SK-N-MC (cell line): Measurements from ENCODE around the gene MACROH2A1.

Source experiments
- DNase-seq: peaks from one replicate; pipeline ENCODE4 v3.0.0-alpha.2; 2011; ENCODE audit warnings: low read depth, low spot score
- H3K27ac ChIP-seq: fragments of 200-600 bp; sonication (generic); 2 replicates; pipeline ENCODE4 v1.5.1; 2016; ENCODE audit warnings: mixed run types
- H3K36me3 ChIP-seq: fragments of 200-600 bp; sonication (generic); 2 replicates; pipeline ENCODE4 v1.6.1; 2017; ENCODE audit warnings: antibody characterized with exemption, low read length, mixed read lengths; ENCODE audit not compliant: insufficient read depth
- H3K4me3 ChIP-seq: fragments of 200-600 bp; sonication (generic); 2 replicates; pipeline ENCODE4 v1.5.1; 2016
- H3K9ac ChIP-seq: fragments of 200-600 bp; sonication (generic); 2 replicates; pipeline ENCODE4 v1.8.0; 2017; ENCODE audit warnings: mixed run types, mixed read lengths; ENCODE audit not compliant: insufficient read length
- H3K9me3 ChIP-seq: fragments of 200-600 bp; sonication (generic); 2 replicates; pipeline ENCODE4 v1.6.1; 2017; ENCODE audit warnings: low read depth, mild to moderate bottlenecking, antibody characterized with exemption, low read length, moderate library complexity, mixed read lengths
- EZH2 ChIP-seq: fragments of 200-600 bp; sonication (generic); IDR thresholded peaks from one replicate; pipeline ENCODE4 v1.6.1; 2017; ENCODE audit warnings: antibody characterized with exemption
- FOXP2 ChIP-seq: optimal IDR thresholded peaks from 2 replicates; pipeline ENCODE3; 2011; ENCODE audit warnings: mild to moderate bottlenecking, moderate library complexity; ENCODE audit not compliant: insufficient read depth; ENCODE audit errors: extremely low read length, control extremely low read depth
- POLR2AphosphoS5 ChIP-seq: IDR thresholded peaks from 2 replicates; pipeline ENCODE4 v1.6.1; 2012; ENCODE audit warnings: mild to moderate bottlenecking, low read depth, low read length, borderline replicate concordance

The MACROH2A1 gene

GRCh38 chr5:135394095-135394494 lies 4.9 kb downstream of the MACROH2A1 start:
- no peak overlapping the region for H3K9ac ChIP-seq
- H3K9me3 ChIP-seq: no peaks in the 10 kb centered on the region
- peaks cover 21% of the 10 kb centered on the region for H3K36me3 ChIP-seq
- TF ChIP-seq POLR2AphosphoS5 (no peak), EZH2 (no peak), FOXP2 (no peak)
- H3K27ac ChIP-seq: no peak overlapping the region
- no peak overlapping the region for H3K4me3 ChIP-seq
- no peak for DNase-seq

- Histone ChIP-seq H3K9ac (no peak overlapping the region), H3K27ac (no peak overlapping the region), H3K9me3 (no peaks in the 10 kb centered on the region), H3K4me3 (no peak overlapping the region), H3K36me3 (peaks cover 25% of the 10 kb centered on the region)
- DNase-seq: no peak
- TF ChIP-seq POLR2AphosphoS5 (no peak), EZH2 (no peak), FOXP2 (no peak)
Observed at GRCh38 chr5:135393691-135394090, 5.3 kb downstream of the MACROH2A1 start.

- Histone ChIP-seq H3K27ac (no peak overlapping the region), H3K4me3 (no peak overlapping the region), H3K9ac (no peak overlapping the region), H3K36me3 (peaks cover 29% of the 10 kb centered on the region), H3K9me3 (no peaks in the 10 kb centered on the region)
- TF ChIP-seq EZH2 (no peak), FOXP2 (no peak), POLR2AphosphoS5 (no peak)
- DNase-seq: no peak
Observed at GRCh38 chr5:135393229-135393628, 5.8 kb downstream of the MACROH2A1 start.

- Histone ChIP-seq H3K9me3 (no peaks in the 10 kb centered on the region), H3K4me3 (no peak overlapping the region), H3K27ac (no peak overlapping the region), H3K36me3 (peaks cover 39% of the 10 kb centered on the region), H3K9ac (no peak overlapping the region)
- no peak for TF ChIP-seq FOXP2
- no peak for TF ChIP-seq EZH2
- no peak for TF ChIP-seq POLR2AphosphoS5
- DNase-seq: no peak
Observed at GRCh38 chr5:135392256-135392655, 6.8 kb downstream of the MACROH2A1 start.

- Histone ChIP-seq H3K4me3 (no peak overlapping the region), H3K9ac (no peak overlapping the region), H3K27ac (no peak overlapping the region), H3K36me3 (peaks cover 42% of the 10 kb centered on the region), H3K9me3 (no peaks in the 10 kb centered on the region)
- TF ChIP-seq EZH2: no peak
- TF ChIP-seq FOXP2: no peak
- no peak for TF ChIP-seq POLR2AphosphoS5
- no peak for DNase-seq
Observed at GRCh38 chr5:135391869-135392255, 7.2 kb downstream of the MACROH2A1 start.

- peaks cover 47% of the 10 kb centered on the region for H3K36me3 ChIP-seq
- no peak overlapping the region for H3K4me3 ChIP-seq
- H3K9ac ChIP-seq: no peak overlapping the region
- H3K27ac ChIP-seq: no peak overlapping the region
- H3K9me3 ChIP-seq: no peaks in the 10 kb centered on the region
- no peak for DNase-seq
- TF ChIP-seq POLR2AphosphoS5: no peak
- no peak for TF ChIP-seq EZH2
- no peak for TF ChIP-seq FOXP2
Observed at GRCh38 chr5:135391116-135391868, 7.7 kb downstream of the MACROH2A1 start.

GRCh38 chr5:135388860-135389435 lies 10.1 kb downstream of the MACROH2A1 start:
- DNase-seq: no peak
- TF ChIP-seq EZH2 (no peak), FOXP2 (no peak), POLR2AphosphoS5 (no peak)
- Histone ChIP-seq H3K27ac (no peak overlapping the region), H3K36me3 (peaks cover 69% of the 10 kb centered on the region), H3K4me3 (no peak overlapping the region), H3K9ac (no peak overlapping the region), H3K9me3 (no peaks in the 10 kb centered on the region)

GRCh38 chr5:135387629-135387960 lies 11.4 kb downstream of the MACROH2A1 start:
- no peak for DNase-seq
- H3K9ac ChIP-seq: no peak overlapping the region
- H3K9me3 ChIP-seq: no peaks in the 10 kb centered on the region
- TF ChIP-seq POLR2AphosphoS5 (no peak), EZH2 (no peak), FOXP2 (no peak)
- no peak overlapping the region for H3K27ac ChIP-seq
- H3K4me3 ChIP-seq: no peak overlapping the region
- H3K36me3 ChIP-seq: peaks cover 70% of the 10 kb centered on the region
